Karpas-422 (cell line): ENCODE data around the gene KRT2. TPM values are rescaled to one million over a fixed set of nuclear protein-coding genes. Genes with fewer than 3 reads are reported as not detected.

Source experiments
- DNase-seq: peaks from one replicate; pipeline ENCODE4 v3.0.0-alpha.2; 2015
- H2AFZ ChIP-seq: fragments of 200-600 bp; sonication (generic); 2 replicates; pipeline ENCODE4 v1.6.1; 2014; ENCODE audit warnings: antibody characterized with exemption, low read length, mixed read lengths
- H3K27ac ChIP-seq: fragments of 200-600 bp; sonication (generic); 2 replicates; pipeline ENCODE4 v1.5.1; 2014; ENCODE audit warnings: mild to moderate bottlenecking, low read length, moderate library complexity
- H3K27me3 ChIP-seq: fragments of 200-600 bp; sonication (generic); 2 replicates; pipeline ENCODE4 v1.6.1; 2014; ENCODE audit warnings: low read length, mixed read lengths
- H3K36me3 ChIP-seq: fragments of 200-600 bp; sonication (generic); 2 replicates; pipeline ENCODE4 v1.6.1; 2014; ENCODE audit warnings: low read length, mixed read lengths; ENCODE audit not compliant: insufficient read depth
- H3K4me1 ChIP-seq: fragments of 200-600 bp; sonication (generic); 2 replicates; pipeline ENCODE4 v1.6.1; 2014; ENCODE audit warnings: mild to moderate bottlenecking, low read length, mixed read lengths
- H3K4me2 ChIP-seq: fragments of 200-600 bp; sonication (generic); 2 replicates; pipeline ENCODE4 v1.6.1; 2014; ENCODE audit warnings: low read length, low read depth, mild to moderate bottlenecking; ENCODE audit not compliant: poor library complexity, severe bottlenecking
- H3K4me3 ChIP-seq: fragments of 200-600 bp; sonication (generic); 2 replicates; pipeline ENCODE4 v1.5.1; 2014; ENCODE audit warnings: mild to moderate bottlenecking, antibody characterized with exemption, low read length, mixed read lengths
- H3K79me2 ChIP-seq: fragments of 200-600 bp; sonication (generic); 2 replicates; pipeline ENCODE4 v1.6.1; 2014; ENCODE audit warnings: mild to moderate bottlenecking, low read length, mixed read lengths
- H3K9ac ChIP-seq: fragments of 200-600 bp; sonication (generic); 2 replicates; pipeline ENCODE4 v1.6.0; 2014; ENCODE audit warnings: low read length
- H3K9me2 ChIP-seq: fragments of 200-600 bp; sonication (generic), shearing (Covaris generic); replicated peaks from 2 replicates; pipeline ENCODE4 v1.6.0; 2014; ENCODE audit warnings: mild to moderate bottlenecking, low read length, moderate library complexity; ENCODE audit not compliant: insufficient read depth
- H3K9me3 ChIP-seq: fragments of 300-700, 200-600 bp; sonication (generic); 2 replicates; pipeline ENCODE4 v1.6.1; 2014; ENCODE audit warnings: low read length, mixed read lengths
- H4K20me1 ChIP-seq: fragments of 200-600 bp; sonication (generic); 2 replicates; pipeline ENCODE4 v1.6.1; 2014; ENCODE audit warnings: mild to moderate bottlenecking, antibody characterized with exemption, low read length, low read depth; ENCODE audit not compliant: insufficient read depth
- total RNA-seq: library from RNA; depleted of rRNA; stranded (reverse); fragments of >200 nt; shearing (Covaris generic); gene quantifications from 2 replicates; pipeline ENCODE4 v1.2.3, GENCODE V29; 2014; ENCODE audit warnings: low replicate concordance; rRNA removed

KRT2 gene
- not detected in 2 replicates for total RNA-seq

DNA sequence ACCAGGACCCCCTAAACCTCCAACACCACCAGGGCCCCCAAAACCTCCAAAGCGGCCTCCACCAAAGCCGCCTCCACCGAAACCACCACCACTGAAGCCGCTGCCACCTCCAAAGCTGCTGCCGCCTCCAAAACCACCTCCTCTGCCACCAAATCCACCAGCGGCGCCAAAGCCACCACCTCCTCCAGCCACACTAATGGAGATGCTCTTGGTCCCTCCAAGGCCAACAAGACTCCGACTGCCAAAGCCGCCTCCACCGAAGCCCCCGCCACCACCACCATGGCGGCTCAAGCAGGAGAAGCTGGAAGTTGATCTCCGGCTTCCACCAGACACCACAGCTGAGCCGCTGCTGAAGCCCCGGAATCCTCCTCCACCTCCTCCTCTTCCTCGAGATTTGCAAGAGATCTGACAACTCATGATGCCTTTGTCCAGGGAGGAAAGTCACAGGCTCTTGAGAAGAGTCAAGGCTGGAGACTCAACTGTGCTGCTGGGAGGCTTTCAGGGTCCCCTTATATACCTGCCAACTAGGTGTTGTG lies at the start of gene KRT2:
Gene KRT2, minus strand, starts transcription at position 486 of the 536 bp plus-strand sequence. Its CDS starts 69 bp downstream, at position 417.
- H3K79me2 ChIP-seq, result no peaks in the 10 kb centered on the region
- H3K27ac ChIP-seq, result no peak within 1 kb of the TSS
- H3K4me1 ChIP-seq, result no peaks in the 10 kb centered on the region
- no peaks in the 10 kb centered on the region for H3K27me3 ChIP-seq
- H3K4me2 ChIP-seq, result no peak within 1 kb of the TSS
- no peak within 1 kb of the TSS for H2AFZ ChIP-seq
- H4K20me1 ChIP-seq, result no peaks in the 10 kb centered on the region
- no peak within 1 kb of the TSS for H3K4me3 ChIP-seq
- no peaks in the 10 kb centered on the region for H3K9me2 ChIP-seq
- no peaks in the 10 kb centered on the region for H3K36me3 ChIP-seq
- DNase-seq, result no peak
- no peak within 1 kb of the TSS for H3K9ac ChIP-seq
- no peaks in the 10 kb centered on the region for H3K9me3 ChIP-seq

DNA sequence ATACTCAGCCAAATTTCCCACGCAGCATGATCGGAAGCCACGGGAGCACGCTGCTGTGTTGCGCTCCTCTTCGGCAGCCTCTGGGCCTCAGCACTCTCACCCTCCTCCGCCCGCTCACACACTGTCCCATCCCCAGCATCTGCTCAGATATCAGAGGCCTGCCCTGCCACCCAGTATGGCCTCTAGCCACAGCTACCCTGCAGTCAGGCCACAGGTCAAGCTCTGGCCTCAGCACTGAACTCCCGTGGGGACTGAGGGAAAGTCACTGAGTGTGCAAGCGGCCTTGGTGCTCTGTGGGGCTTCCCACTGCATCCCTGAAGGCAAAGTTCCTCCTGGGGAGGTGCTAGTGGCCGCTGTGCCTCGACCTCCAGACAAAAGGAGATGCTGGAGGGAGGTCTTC lies 49.3 kb upstream of the KRT2 start:
- H2AFZ ChIP-seq, result no peak overlapping the region
- H3K9me3 ChIP-seq, result no peaks in the 10 kb centered on the region
- H3K4me3 ChIP-seq, result no peak overlapping the region
- no peak overlapping the region for H3K9ac ChIP-seq
- no peak overlapping the region for H3K4me2 ChIP-seq
- H3K27me3 ChIP-seq, result no peaks in the 10 kb centered on the region
- H3K4me1 ChIP-seq, result peaks cover 8% of the 10 kb centered on the region; the same call in 1 of the 2 replicates
- H3K9me2 ChIP-seq, result no peaks in the 10 kb centered on the region
- H3K27ac ChIP-seq, result no peak overlapping the region
- H3K79me2 ChIP-seq, result no peaks in the 10 kb centered on the region
- H3K36me3 ChIP-seq, result no peaks in the 10 kb centered on the region
- DNase-seq, result no peak
- 0 out of 2 replicates have a peak, but pooled peaks cover 7% of the 10 kb centered on the region for H4K20me1 ChIP-seq

GRCh38 chr12:52699960-52700359 lies 47.9 kb upstream of the KRT2 start:
- Histone ChIP-seq H3K4me2 (no peak overlapping the region), H3K36me3 (no peaks in the 10 kb centered on the region), H3K4me3 (no peak overlapping the region), H3K27ac (no peak overlapping the region), H3K27me3 (no peaks in the 10 kb centered on the region), H3K79me2 (no peaks in the 10 kb centered on the region), H2AFZ (no peak overlapping the region), H3K4me1 (peaks cover 8% of the 10 kb centered on the region; the same call in 1 of the 2 replicates), H3K9me3 (no peaks in the 10 kb centered on the region), H3K9me2 (no peaks in the 10 kb centered on the region), H4K20me1 (0 out of 2 replicates have a peak, but pooled peaks cover 7% of the 10 kb centered on the region), H3K9ac (no peak overlapping the region)
- no peak for DNase-seq

DNA sequence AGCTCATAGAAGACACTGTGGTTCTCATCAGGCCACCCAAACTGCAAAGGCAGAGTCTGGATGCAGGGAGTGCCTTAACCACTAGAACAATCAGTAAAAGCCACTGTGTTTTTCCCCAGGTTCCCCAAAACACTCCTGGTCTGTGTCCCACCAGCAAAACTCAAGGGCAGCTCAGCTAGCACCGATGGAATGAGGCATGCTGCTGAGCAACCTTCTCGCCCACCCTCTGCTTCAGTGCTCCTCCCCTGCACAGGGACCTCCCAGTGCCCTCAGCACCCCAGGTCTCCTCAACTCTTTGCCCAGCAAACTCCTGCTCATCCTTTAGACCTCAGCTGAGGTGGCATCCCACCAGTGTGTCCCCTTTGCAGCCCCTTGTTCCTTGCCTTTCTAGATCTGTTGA lies 47.4 kb upstream of the KRT2 start:
- Histone ChIP-seq H3K4me2 (no peak overlapping the region), H3K27ac (no peak overlapping the region), H3K79me2 (no peaks in the 10 kb centered on the region), H4K20me1 (0 out of 2 replicates have a peak, but pooled peaks cover 7% of the 10 kb centered on the region), H3K36me3 (no peaks in the 10 kb centered on the region), H3K9me3 (no peaks in the 10 kb centered on the region), H2AFZ (no peak overlapping the region), H3K9me2 (no peaks in the 10 kb centered on the region), H3K9ac (no peak overlapping the region), H3K4me1 (peaks cover 8% of the 10 kb centered on the region; the same call in 1 of the 2 replicates), H3K27me3 (no peaks in the 10 kb centered on the region), H3K4me3 (no peak overlapping the region)
- no peak for DNase-seq

GRCh38 chr12:52698651-52699340 lies 46.8 kb upstream of the KRT2 start:
- no peak overlapping the region for H3K27ac ChIP-seq
- no peak overlapping the region for H3K9ac ChIP-seq
- H3K4me2 ChIP-seq, result no peak overlapping the region
- no peaks in the 10 kb centered on the region for H3K9me2 ChIP-seq
- H3K36me3 ChIP-seq, result no peaks in the 10 kb centered on the region
- H3K79me2 ChIP-seq, result no peaks in the 10 kb centered on the region
- no peak for DNase-seq
- no peaks in the 10 kb centered on the region for H3K27me3 ChIP-seq
- no peak overlapping the region for H3K4me3 ChIP-seq
- no peak overlapping the region for H2AFZ ChIP-seq
- H4K20me1 ChIP-seq, result 0 out of 2 replicates have a peak, but pooled peaks cover 7% of the 10 kb centered on the region
- peaks cover 7% of the 10 kb centered on the region; the same call in 1 of the 2 replicates for H3K4me1 ChIP-seq
- H3K9me3 ChIP-seq, result no peaks in the 10 kb centered on the region

DNA sequence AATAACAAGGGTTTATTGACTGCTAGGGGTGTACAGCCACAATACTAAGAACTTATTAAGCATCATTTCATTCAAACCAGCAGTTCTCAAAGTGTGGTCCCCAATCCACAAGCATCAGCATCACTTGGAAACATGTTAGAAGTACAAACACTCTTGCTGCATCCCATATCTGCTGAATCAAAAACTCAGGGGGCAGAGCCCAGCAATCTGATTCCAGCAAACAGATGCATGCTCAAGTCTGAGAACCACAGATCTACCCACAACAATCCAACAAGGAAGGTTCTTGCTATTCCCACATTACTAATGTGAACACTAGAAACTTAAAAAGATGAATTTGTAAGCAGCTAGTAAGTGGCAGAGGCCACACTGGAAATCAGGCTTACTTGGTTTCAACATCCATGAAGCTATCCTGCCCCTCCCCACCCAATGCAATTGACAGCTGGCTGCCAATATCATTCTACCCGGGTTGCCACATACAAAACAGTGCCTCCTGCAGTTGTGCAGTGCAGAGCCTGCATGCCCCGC lies 45.1 kb upstream of the KRT2 start:
- H3K9me2 ChIP-seq, result no peaks in the 10 kb centered on the region
- H3K4me2 ChIP-seq, result no peak overlapping the region
- H3K27me3 ChIP-seq, result no peaks in the 10 kb centered on the region
- H3K79me2 ChIP-seq, result no peaks in the 10 kb centered on the region
- 0 out of 2 replicates have a peak, but pooled peaks cover 7% of the 10 kb centered on the region for H4K20me1 ChIP-seq
- H3K4me3 ChIP-seq, result no peak overlapping the region
- H2AFZ ChIP-seq, result no peak overlapping the region
- DNase-seq, result no peak
- H3K27ac ChIP-seq, result no peak overlapping the region
- H3K36me3 ChIP-seq, result no peaks in the 10 kb centered on the region
- no peak overlapping the region for H3K9ac ChIP-seq
- H3K9me3 ChIP-seq, result no peaks in the 10 kb centered on the region
- no peaks in the 10 kb centered on the region for H3K4me1 ChIP-seq

DNA sequence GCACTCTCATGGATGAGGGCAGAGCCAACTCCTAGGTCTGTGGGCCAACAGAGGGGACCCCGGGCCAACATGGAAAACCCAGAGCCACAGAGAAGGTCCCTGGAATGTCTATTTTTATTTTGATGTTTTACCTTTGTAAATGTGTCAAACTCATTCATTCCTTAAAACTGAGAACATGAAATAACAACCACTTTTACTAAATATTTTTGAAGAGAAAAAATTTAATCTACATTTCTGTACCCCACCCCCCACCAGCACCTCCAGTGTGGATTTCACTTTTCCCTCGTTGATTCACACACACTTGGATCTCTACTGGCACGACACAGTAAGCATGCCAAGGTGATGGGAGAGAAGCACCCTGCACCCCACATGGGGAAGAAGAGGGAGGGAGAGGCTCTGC lies 44.6 kb upstream of the KRT2 start:
- Histone ChIP-seq H3K27me3 (no peaks in the 10 kb centered on the region), H3K4me2 (no peak overlapping the region), H3K9me3 (no peaks in the 10 kb centered on the region), H3K9ac (no peak overlapping the region), H3K27ac (no peak overlapping the region), H4K20me1 (0 out of 2 replicates have a peak, but pooled peaks cover 7% of the 10 kb centered on the region), H3K9me2 (no peaks in the 10 kb centered on the region), H3K4me1 (no peaks in the 10 kb centered on the region), H2AFZ (no peak overlapping the region), H3K79me2 (no peaks in the 10 kb centered on the region), H3K4me3 (no peak overlapping the region), H3K36me3 (no peaks in the 10 kb centered on the region)
- DNase-seq, result no peak

GRCh38 chr12:52695039-52695438 lies 43.0 kb upstream of the KRT2 start:
- Histone ChIP-seq H3K9me3 (no peaks in the 10 kb centered on the region), H4K20me1 (0 out of 2 replicates have a peak, but pooled peaks cover 7% of the 10 kb centered on the region), H3K79me2 (no peaks in the 10 kb centered on the region), H3K27ac (no peak overlapping the region), H3K4me1 (no peaks in the 10 kb centered on the region), H3K4me3 (no peak overlapping the region), H3K36me3 (no peaks in the 10 kb centered on the region), H3K4me2 (no peak overlapping the region), H3K9me2 (no peaks in the 10 kb centered on the region), H2AFZ (no peak overlapping the region), H3K27me3 (no peaks in the 10 kb centered on the region), H3K9ac (no peak overlapping the region)
- no peak for DNase-seq
